ENCODE measurements around the gene SSTR4.
"Not testable (repeated sequence)": the region's sequence is repeated elsewhere in the genome, so short reads cannot be mapped to it uniquely, and the experiment has no call there.

The SSTR4 gene

GRCh38 chr20:23023621-23024177 is 11.4 kb upstream of the SSTR4 start:
- Histone ChIP-seq H3K36me3 (ENCODE audit: insufficient read depth, low read length) (no peaks in the 10 kb centered on the region), H3K4me1 (ENCODE audit: insufficient read depth, low read length) (no peaks in the 10 kb centered on the region), H3K9me3 (ENCODE audit: control insufficient read depth, insufficient read depth, low read length) (no peaks in the 10 kb centered on the region), H3K9ac (ENCODE audit: low read depth, low read length) (no peak overlapping the region)

GRCh38 chr20:23024701-23025100 is 10.4 kb upstream of the SSTR4 start:
- Histone ChIP-seq H3K9ac (ENCODE audit: low read depth, low read length) (no peak overlapping the region), H3K36me3 (ENCODE audit: insufficient read depth, low read length) (no peaks in the 10 kb centered on the region), H3K4me1 (ENCODE audit: insufficient read depth, low read length) (no peaks in the 10 kb centered on the region), H3K9me3 (ENCODE audit: control insufficient read depth, insufficient read depth, low read length) (no peaks in the 10 kb centered on the region)

GRCh38 chr20:23025503-23025902 is 9.6 kb upstream of the SSTR4 start:
- H3K9ac ChIP-seq (ENCODE audit: low read depth, low read length); H3K9me3 ChIP-seq (ENCODE audit: control insufficient read depth, insufficient read depth, low read length); H3K4me1 ChIP-seq (ENCODE audit: insufficient read depth, low read length): not testable (repeated sequence)

GRCh38 chr20:23027721-23028120 is 7.4 kb upstream of the SSTR4 start:
- H3K4me1 ChIP-seq (ENCODE audit: insufficient read depth, low read length) = no peaks in the 10 kb centered on the region
- no peak overlapping the region for H3K9ac ChIP-seq (ENCODE audit: low read depth, low read length)
- no peaks in the 10 kb centered on the region for H3K9me3 ChIP-seq (ENCODE audit: control insufficient read depth, insufficient read depth, low read length)
- H3K36me3 ChIP-seq (ENCODE audit: insufficient read depth, low read length) = no peaks in the 10 kb centered on the region

More at GRCh38 chr20:23025503-23025902, 9.6 kb upstream of the SSTR4 start:
- not testable (repeated sequence) for H3K36me3 ChIP-seq (ENCODE audit: insufficient read depth, low read length)

- Histone ChIP-seq H3K9me3 (ENCODE audit: control insufficient read depth, insufficient read depth, low read length) (no peaks in the 10 kb centered on the region), H3K36me3 (ENCODE audit: insufficient read depth, low read length) (no peaks in the 10 kb centered on the region), H3K4me1 (ENCODE audit: insufficient read depth, low read length) (no peaks in the 10 kb centered on the region), H3K9ac (ENCODE audit: low read depth, low read length) (no peak overlapping the region)
These were observed 6.7 kb upstream of the SSTR4 start for GRCh38 chr20:23028392-23028791.

- H3K9ac ChIP-seq (ENCODE audit: low read depth, low read length) = no peak overlapping the region
- no peaks in the 10 kb centered on the region for H3K36me3 ChIP-seq (ENCODE audit: insufficient read depth, low read length)
- H3K9me3 ChIP-seq (ENCODE audit: control insufficient read depth, insufficient read depth, low read length) = no peaks in the 10 kb centered on the region
- H3K4me1 ChIP-seq (ENCODE audit: insufficient read depth, low read length) = no peaks in the 10 kb centered on the region
These were observed 5.8 kb upstream of the SSTR4 start for GRCh38 chr20:23029324-23029723.

- Histone ChIP-seq H3K9ac (ENCODE audit: low read depth, low read length) (no peak overlapping the region), H3K36me3 (ENCODE audit: insufficient read depth, low read length) (no peaks in the 10 kb centered on the region), H3K4me1 (ENCODE audit: insufficient read depth, low read length) (no peaks in the 10 kb centered on the region), H3K9me3 (ENCODE audit: control insufficient read depth, insufficient read depth, low read length) (no peaks in the 10 kb centered on the region)
These were observed 3.8 kb upstream of the SSTR4 start for GRCh38 chr20:23031346-23031745.

GRCh38 chr20:23032056-23032749 is 2.9 kb upstream of the SSTR4 start:
- Histone ChIP-seq H3K9me3 (ENCODE audit: control insufficient read depth, insufficient read depth, low read length) (no peaks in the 10 kb centered on the region), H3K36me3 (ENCODE audit: insufficient read depth, low read length) (no peaks in the 10 kb centered on the region), H3K9ac (ENCODE audit: low read depth, low read length) (no peak overlapping the region), H3K4me1 (ENCODE audit: insufficient read depth, low read length) (no peaks in the 10 kb centered on the region)

GRCh38 chr20:23032750-23033078 is 2.4 kb upstream of the SSTR4 start:
- no peaks in the 10 kb centered on the region for H3K36me3 ChIP-seq (ENCODE audit: insufficient read depth, low read length)
- no peak overlapping the region for H3K9ac ChIP-seq (ENCODE audit: low read depth, low read length)
- H3K4me1 ChIP-seq (ENCODE audit: insufficient read depth, low read length) = no peaks in the 10 kb centered on the region
- H3K9me3 ChIP-seq (ENCODE audit: control insufficient read depth, insufficient read depth, low read length) = no peaks in the 10 kb centered on the region

- Histone ChIP-seq H3K9me3 (ENCODE audit: control insufficient read depth, insufficient read depth, low read length) (no peaks in the 10 kb centered on the region), H3K9ac (ENCODE audit: low read depth, low read length) (no peak overlapping the region), H3K4me1 (ENCODE audit: insufficient read depth, low read length) (no peaks in the 10 kb centered on the region), H3K36me3 (ENCODE audit: insufficient read depth, low read length) (no peaks in the 10 kb centered on the region)
These were observed 1.2 kb upstream of the SSTR4 start for GRCh38 chr20:23033918-23034317.

- no peaks in the 10 kb centered on the region for H3K9me3 ChIP-seq (ENCODE audit: control insufficient read depth, insufficient read depth, low read length)
- H3K4me1 ChIP-seq (ENCODE audit: insufficient read depth, low read length) = no peaks in the 10 kb centered on the region
- peak overlapping the region; percentile 33; the same call in 1 of the 2 replicates for H3K9ac ChIP-seq (ENCODE audit: low read depth, low read length)
- no peaks in the 10 kb centered on the region for H3K36me3 ChIP-seq (ENCODE audit: insufficient read depth, low read length)
These were observed 619 bp downstream of the SSTR4 start for GRCh38 chr20:23035731-23036130.

GRCh38 chr20:23036371-23036770 is 1.3 kb downstream of the SSTR4 start:
- Histone ChIP-seq H3K4me1 (ENCODE audit: insufficient read depth, low read length) (no peaks in the 10 kb centered on the region), H3K9ac (ENCODE audit: low read depth, low read length) (no peak overlapping the region), H3K36me3 (ENCODE audit: insufficient read depth, low read length) (no peaks in the 10 kb centered on the region), H3K9me3 (ENCODE audit: control insufficient read depth, insufficient read depth, low read length) (no peaks in the 10 kb centered on the region)

GRCh38 chr20:23037017-23037481 is 1.9 kb downstream of the SSTR4 start:
- no peak overlapping the region for H3K9ac ChIP-seq (ENCODE audit: low read depth, low read length)
- H3K36me3 ChIP-seq (ENCODE audit: insufficient read depth, low read length) = no peaks in the 10 kb centered on the region
- no peaks in the 10 kb centered on the region for H3K4me1 ChIP-seq (ENCODE audit: insufficient read depth, low read length)
- H3K9me3 ChIP-seq (ENCODE audit: control insufficient read depth, insufficient read depth, low read length) = no peaks in the 10 kb centered on the region

- Histone ChIP-seq H3K9ac (ENCODE audit: low read depth, low read length) (no peak overlapping the region), H3K4me1 (ENCODE audit: insufficient read depth, low read length) (no peaks in the 10 kb centered on the region), H3K36me3 (ENCODE audit: insufficient read depth, low read length) (no peaks in the 10 kb centered on the region), H3K9me3 (ENCODE audit: control insufficient read depth, insufficient read depth, low read length) (no peaks in the 10 kb centered on the region)
These were observed 4.2 kb downstream of the SSTR4 start for GRCh38 chr20:23039136-23039875.
